IPS-15b (cell line): ENCODE data around the gene WDR76.

Experiments
- H3K27me3 ChIP-seq: one replicate; pipeline ENCODE4 v1.6.1; 2013; ENCODE audit warnings: low read length; ENCODE audit not compliant: control insufficient read depth, insufficient read depth
- H3K36me3 ChIP-seq: one replicate; pipeline ENCODE4 v1.6.1; 2013; ENCODE audit warnings: low read length; ENCODE audit not compliant: control insufficient read depth, insufficient read depth
- H3K4me1 ChIP-seq: one replicate; pipeline ENCODE4 v1.6.1; 2013; ENCODE audit warnings: mild to moderate bottlenecking, low read length; ENCODE audit not compliant: control insufficient read depth, insufficient read depth
- H3K4me3 ChIP-seq: one replicate; pipeline ENCODE4 v1.5.1; 2013; ENCODE audit warnings: low read depth, low read length
- H3K9ac ChIP-seq: one replicate; pipeline ENCODE4 v1.6.1; 2013; ENCODE audit warnings: low read depth, mild to moderate bottlenecking, low read length
- H3K9me3 ChIP-seq: one replicate; pipeline ENCODE4 v1.6.1; 2013; ENCODE audit warnings: mild to moderate bottlenecking, low read length; ENCODE audit not compliant: control insufficient read depth, insufficient read depth

WDR76 gene

GRCh38 chr15:43881245-43881644, 54.4 kb downstream of the WDR76 start:
- Histone ChIP-seq H3K9ac (no peak overlapping the region), H3K4me1 (peaks cover 9% of the 10 kb centered on the region), H3K27me3 (no peaks in the 10 kb centered on the region), H3K9me3 (no peaks in the 10 kb centered on the region), H3K36me3 (peaks cover 2% of the 10 kb centered on the region), H3K4me3 (no peak overlapping the region)

GRCh38 chr15:43881944-43882343, 55.1 kb downstream of the WDR76 start:
- Histone ChIP-seq H3K36me3 (peaks cover 2% of the 10 kb centered on the region), H3K27me3 (no peaks in the 10 kb centered on the region), H3K9me3 (no peaks in the 10 kb centered on the region), H3K9ac (no peak overlapping the region), H3K4me3 (no peak overlapping the region), H3K4me1 (peaks cover 9% of the 10 kb centered on the region)

- peaks cover 9% of the 10 kb centered on the region for H3K4me1 ChIP-seq
- peaks cover 2% of the 10 kb centered on the region for H3K36me3 ChIP-seq
- no peak overlapping the region for H3K4me3 ChIP-seq
- H3K9me3 ChIP-seq: no peaks in the 10 kb centered on the region
- no peaks in the 10 kb centered on the region for H3K27me3 ChIP-seq
- no peak overlapping the region for H3K9ac ChIP-seq
Observed at GRCh38 chr15:43883571-43883970, 56.8 kb downstream of the WDR76 start.

GRCh38 chr15:43886558-43886957, 59.8 kb downstream of the WDR76 start:
- Histone ChIP-seq H3K9ac (no peak overlapping the region), H3K27me3 (no peaks in the 10 kb centered on the region), H3K36me3 (no peaks in the 10 kb centered on the region), H3K4me3 (no peak overlapping the region), H3K9me3 (no peaks in the 10 kb centered on the region), H3K4me1 (no peaks in the 10 kb centered on the region)

- Histone ChIP-seq H3K9ac (no peak overlapping the region), H3K4me3 (no peak overlapping the region), H3K4me1 (no peaks in the 10 kb centered on the region), H3K9me3 (no peaks in the 10 kb centered on the region), H3K27me3 (no peaks in the 10 kb centered on the region), H3K36me3 (no peaks in the 10 kb centered on the region)
Observed at GRCh38 chr15:43887901-43888300, 61.1 kb downstream of the WDR76 start.

- Histone ChIP-seq H3K9me3 (no peaks in the 10 kb centered on the region), H3K4me3 (no peak overlapping the region), H3K36me3 (no peaks in the 10 kb centered on the region), H3K9ac (no peak overlapping the region), H3K4me1 (no peaks in the 10 kb centered on the region), H3K27me3 (no peaks in the 10 kb centered on the region)
Observed at GRCh38 chr15:43889042-43889441, 62.2 kb downstream of the WDR76 start.

- Histone ChIP-seq H3K4me3 (no peak overlapping the region), H3K9ac (no peak overlapping the region), H3K4me1 (no peaks in the 10 kb centered on the region), H3K36me3 (peaks cover 2% of the 10 kb centered on the region), H3K27me3 (no peaks in the 10 kb centered on the region), H3K9me3 (no peaks in the 10 kb centered on the region)
Observed at GRCh38 chr15:43893956-43894355, 67.2 kb downstream of the WDR76 start.

GRCh38 chr15:43895586-43895985, 68.8 kb downstream of the WDR76 start:
- H3K9ac ChIP-seq: no peak overlapping the region
- H3K4me1 ChIP-seq: no peaks in the 10 kb centered on the region
- H3K36me3 ChIP-seq: peaks cover 2% of the 10 kb centered on the region
- H3K27me3 ChIP-seq: no peaks in the 10 kb centered on the region
- H3K4me3 ChIP-seq: no peak overlapping the region
- no peaks in the 10 kb centered on the region for H3K9me3 ChIP-seq

GRCh38 chr15:43896543-43896942, 69.7 kb downstream of the WDR76 start:
- no peak overlapping the region for H3K4me3 ChIP-seq
- H3K27me3 ChIP-seq: no peaks in the 10 kb centered on the region
- H3K4me1 ChIP-seq: no peaks in the 10 kb centered on the region
- no peaks in the 10 kb centered on the region for H3K9me3 ChIP-seq
- no peak overlapping the region for H3K9ac ChIP-seq
- H3K36me3 ChIP-seq: peaks cover 2% of the 10 kb centered on the region

- H3K4me1 ChIP-seq: no peaks in the 10 kb centered on the region
- H3K4me3 ChIP-seq: no peak overlapping the region
- H3K9ac ChIP-seq: no peak overlapping the region
- no peaks in the 10 kb centered on the region for H3K9me3 ChIP-seq
- peaks cover 2% of the 10 kb centered on the region for H3K36me3 ChIP-seq
- no peaks in the 10 kb centered on the region for H3K27me3 ChIP-seq
Observed at GRCh38 chr15:43898891-43899290, 72.1 kb downstream of the WDR76 start.

- H3K9ac ChIP-seq: no peak overlapping the region
- no peaks in the 10 kb centered on the region for H3K4me1 ChIP-seq
- no peaks in the 10 kb centered on the region for H3K27me3 ChIP-seq
- peaks cover 2% of the 10 kb centered on the region for H3K36me3 ChIP-seq
- H3K9me3 ChIP-seq: no peaks in the 10 kb centered on the region
- no peak overlapping the region for H3K4me3 ChIP-seq
Observed at GRCh38 chr15:43899928-43900327, 73.1 kb downstream of the WDR76 start.

GRCh38 chr15:43900996-43901395, 74.2 kb downstream of the WDR76 start:
- no peak overlapping the region for H3K9ac ChIP-seq
- H3K36me3 ChIP-seq: peaks cover 2% of the 10 kb centered on the region
- H3K4me1 ChIP-seq: no peaks in the 10 kb centered on the region

GRCh38 chr15:43901495-43901894, 74.7 kb downstream of the WDR76 start:
- H3K36me3 ChIP-seq: peaks cover 2% of the 10 kb centered on the region
- H3K4me1 ChIP-seq: no peaks in the 10 kb centered on the region
- H3K27me3 ChIP-seq: no peaks in the 10 kb centered on the region
- no peaks in the 10 kb centered on the region for H3K9me3 ChIP-seq
- H3K4me3 ChIP-seq: no peak overlapping the region
- no peak overlapping the region for H3K9ac ChIP-seq

More at GRCh38 chr15:43900996-43901395, 74.2 kb downstream of the WDR76 start:
- H3K9me3 ChIP-seq: no peaks in the 10 kb centered on the region
- H3K4me3 ChIP-seq: no peak overlapping the region
- no peaks in the 10 kb centered on the region for H3K27me3 ChIP-seq
